ENCODE measurements around the gene SHROOM3. TPM values are rescaled to one million over a fixed set of nuclear protein-coding genes. Genes with fewer than 3 reads are reported as not detected.
A peak's percentile ranks its signal among the peaks of the same experiment; 100 is the strongest.

Gene SHROOM3
- 16.2 TPM for total RNA-seq
- long read RNA-seq, partial matches to known transcripts: 26 of 31 reads
- long read RNA-seq, other reads (novel, unspliced or antisense): 5 of 31 reads

- Histone ChIP-seq H3K36me3 (no peaks in the 10 kb centered on the region), H3K4me3 (peak within 1 kb of the TSS; percentile 49), H3K9me3 (replicated peaks) (no peaks in the 10 kb centered on the region), H3K4me1 (peaks cover 12% of the 10 kb centered on the region), H3K27me3 (ENCODE audit: low read depth) (peaks cover 41% of the 10 kb centered on the region), H3K27ac (replicated peaks) (peak within 1 kb of the TSS; percentile 28)
- intact Hi-C loops (cut with micrococcal nuclease): loop anchor here (5.0 kb wide), 1 partner anchor 72 kb away; no protein-coding TSS in a partner anchor
- TF ChIP-seq, protein P1, sequence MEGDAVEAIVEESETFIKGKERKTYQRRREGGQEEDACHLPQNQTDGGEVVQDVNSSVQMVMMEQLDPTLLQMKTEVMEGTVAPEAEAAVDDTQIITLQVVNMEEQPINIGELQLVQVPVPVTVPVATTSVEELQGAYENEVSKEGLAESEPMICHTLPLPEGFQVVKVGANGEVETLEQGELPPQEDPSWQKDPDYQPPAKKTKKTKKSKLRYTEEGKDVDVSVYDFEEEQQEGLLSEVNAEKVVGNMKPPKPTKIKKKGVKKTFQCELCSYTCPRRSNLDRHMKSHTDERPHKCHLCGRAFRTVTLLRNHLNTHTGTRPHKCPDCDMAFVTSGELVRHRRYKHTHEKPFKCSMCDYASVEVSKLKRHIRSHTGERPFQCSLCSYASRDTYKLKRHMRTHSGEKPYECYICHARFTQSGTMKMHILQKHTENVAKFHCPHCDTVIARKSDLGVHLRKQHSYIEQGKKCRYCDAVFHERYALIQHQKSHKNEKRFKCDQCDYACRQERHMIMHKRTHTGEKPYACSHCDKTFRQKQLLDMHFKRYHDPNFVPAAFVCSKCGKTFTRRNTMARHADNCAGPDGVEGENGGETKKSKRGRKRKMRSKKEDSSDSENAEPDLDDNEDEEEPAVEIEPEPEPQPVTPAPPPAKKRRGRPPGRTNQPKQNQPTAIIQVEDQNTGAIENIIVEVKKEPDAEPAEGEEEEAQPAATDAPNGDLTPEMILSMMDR (IDR thresholded peaks at IDR 0.05; ENCODE audit: borderline replicate concordance): no peak
- no peak for DNase-seq
Observed at GRCh38 chr4:76434901-76435527, at the start of gene SHROOM3. TSS of gene SHROOM3 (plus strand) at chr4:76435229. CDS start at chr4:76436053, 824 bp downstream.

DNA sequence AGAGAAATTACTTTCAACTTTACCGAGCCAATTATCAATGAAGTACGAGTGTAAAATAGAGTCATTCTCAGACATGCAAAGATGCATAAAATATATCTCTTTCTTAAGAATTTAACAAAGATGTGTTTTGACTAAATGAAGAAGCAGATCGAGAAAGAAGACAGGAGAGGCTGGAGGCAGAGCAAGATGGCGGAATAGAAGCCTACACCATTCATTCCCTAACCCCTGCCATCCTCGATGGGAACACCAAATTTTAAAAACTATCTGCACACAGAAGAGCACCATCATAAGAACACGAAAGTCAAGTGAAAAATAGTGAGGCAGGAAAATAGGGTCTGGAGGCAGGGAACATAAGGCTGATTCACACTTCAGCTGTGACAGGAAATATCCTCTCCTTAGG is 49.1 kb upstream of the SHROOM3 start:
- no peaks in the 10 kb centered on the region for H3K36me3 ChIP-seq
- TF ChIP-seq, protein P1 (IDR thresholded peaks at IDR 0.05; ENCODE audit: borderline replicate concordance): no peak
- peaks cover 28% of the 10 kb centered on the region for H3K9me3 ChIP-seq (replicated peaks)
- no peak overlapping the region for H3K4me3 ChIP-seq
- H3K4me1 ChIP-seq: no peaks in the 10 kb centered on the region
- DNase-seq: no peak
- H3K27me3 ChIP-seq (ENCODE audit: low read depth): no peaks in the 10 kb centered on the region
- no peak overlapping the region for H3K27ac ChIP-seq (replicated peaks)
- intact Hi-C loops (cut with micrococcal nuclease): no loop called here

DNA sequence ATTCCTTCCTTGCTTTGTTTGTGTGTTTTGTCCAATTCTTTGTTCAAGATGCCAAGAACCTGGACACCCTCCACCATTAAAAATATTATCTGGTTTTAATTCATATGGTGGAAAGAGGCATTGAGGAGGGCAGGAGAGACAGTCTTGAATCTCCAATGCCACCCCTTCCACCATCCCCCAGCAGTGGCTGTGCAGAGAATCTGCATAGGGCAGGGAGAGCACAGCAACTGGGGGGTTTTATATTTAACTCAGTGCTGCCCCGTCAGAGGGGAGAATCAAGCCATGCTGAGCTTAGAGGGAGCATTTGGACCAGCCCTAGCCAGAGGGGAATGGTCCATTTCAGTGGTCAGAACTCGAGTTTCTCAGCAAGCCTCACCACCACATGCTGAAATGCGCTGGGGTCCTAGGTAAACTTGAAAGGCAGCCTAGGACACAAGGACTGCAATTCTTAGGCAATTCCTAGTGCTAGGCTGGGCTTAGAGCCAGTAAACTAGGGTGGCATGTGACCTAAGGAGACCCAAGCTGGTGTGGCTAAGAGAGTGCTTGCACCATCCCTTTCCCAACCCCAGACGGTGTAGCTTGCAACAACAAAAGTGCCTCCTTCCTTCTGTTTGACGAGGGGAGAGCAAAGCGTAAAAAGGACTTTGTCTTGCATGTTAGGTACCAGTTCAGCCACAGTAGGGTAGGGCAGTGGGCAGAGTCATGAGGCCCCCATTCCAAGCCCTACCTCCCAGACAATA is 48.3 kb upstream of the SHROOM3 start:
- intact Hi-C loops (cut with micrococcal nuclease): no loop called here
- TF ChIP-seq, protein P1 (IDR thresholded peaks at IDR 0.05; ENCODE audit: borderline replicate concordance): no peak
- Histone ChIP-seq H3K9me3 (replicated peaks) (peaks cover 33% of the 10 kb centered on the region), H3K27ac (replicated peaks) (no peak overlapping the region), H3K4me1 (no peaks in the 10 kb centered on the region), H3K4me3 (no peak overlapping the region), H3K36me3 (no peaks in the 10 kb centered on the region), H3K27me3 (ENCODE audit: low read depth) (no peaks in the 10 kb centered on the region)
- DNase-seq: no peak

DNA sequence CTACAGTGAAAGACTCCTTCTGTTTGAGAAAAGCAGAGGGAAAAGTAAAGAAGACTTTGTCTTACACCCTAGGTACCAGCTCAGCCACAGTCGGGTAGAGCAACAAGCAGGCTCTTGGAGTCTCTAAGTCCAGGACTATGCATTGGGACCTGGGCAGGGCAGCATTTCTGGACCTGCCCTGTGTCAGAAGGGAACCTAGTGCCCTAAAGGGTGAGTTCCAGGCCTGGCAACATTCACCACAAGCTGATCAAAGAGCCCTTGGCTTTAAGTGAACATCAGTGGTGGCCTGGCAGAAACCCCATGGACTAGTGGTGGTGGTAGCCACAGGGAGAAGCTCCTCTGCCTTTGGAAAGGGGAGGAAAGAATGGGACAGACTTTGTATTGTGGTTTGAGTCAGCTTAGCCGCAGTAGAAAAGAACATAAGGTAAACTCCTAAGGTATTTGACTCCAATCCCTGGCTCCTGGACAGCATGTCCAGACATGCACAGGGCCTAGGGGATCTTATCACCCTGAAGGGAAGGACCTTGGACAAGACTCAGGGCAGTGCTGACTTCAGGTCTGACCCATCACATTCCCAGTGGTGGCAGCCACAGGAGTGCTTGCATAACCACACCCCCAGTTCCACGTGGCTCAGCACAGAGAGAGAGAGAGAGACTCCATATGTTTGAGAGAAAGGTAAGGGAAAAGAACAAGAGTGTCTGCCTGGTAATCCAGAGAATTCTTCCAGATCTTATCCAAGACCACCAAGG is 46.7 kb upstream of the SHROOM3 start:
- Histone ChIP-seq H3K4me1 (no peaks in the 10 kb centered on the region), H3K4me3 (no peak overlapping the region), H3K27me3 (ENCODE audit: low read depth) (no peaks in the 10 kb centered on the region), H3K27ac (replicated peaks) (no peak overlapping the region), H3K36me3 (no peaks in the 10 kb centered on the region), H3K9me3 (replicated peaks) (peaks cover 48% of the 10 kb centered on the region)
- DNase-seq: no peak
- intact Hi-C loops (cut with micrococcal nuclease): no loop called here
- TF ChIP-seq, protein P1 (IDR thresholded peaks at IDR 0.05; ENCODE audit: borderline replicate concordance): no peak

- Histone ChIP-seq H3K9me3 (replicated peaks) (no peaks in the 10 kb centered on the region), H3K4me1 (no peaks in the 10 kb centered on the region), H3K4me3 (no peak overlapping the region), H3K27ac (replicated peaks) (no peak overlapping the region), H3K36me3 (no peaks in the 10 kb centered on the region), H3K27me3 (ENCODE audit: low read depth) (no peaks in the 10 kb centered on the region)
- TF ChIP-seq, protein P1 (IDR thresholded peaks at IDR 0.05; ENCODE audit: borderline replicate concordance): no peak
- intact Hi-C loops (cut with micrococcal nuclease): no loop called here
- DNase-seq: no peak
Observed at GRCh38 chr4:76401654-76402053, 33.4 kb upstream of the SHROOM3 start.
